ENCODE data around the gene MLST8.

Gene MLST8

DNA sequence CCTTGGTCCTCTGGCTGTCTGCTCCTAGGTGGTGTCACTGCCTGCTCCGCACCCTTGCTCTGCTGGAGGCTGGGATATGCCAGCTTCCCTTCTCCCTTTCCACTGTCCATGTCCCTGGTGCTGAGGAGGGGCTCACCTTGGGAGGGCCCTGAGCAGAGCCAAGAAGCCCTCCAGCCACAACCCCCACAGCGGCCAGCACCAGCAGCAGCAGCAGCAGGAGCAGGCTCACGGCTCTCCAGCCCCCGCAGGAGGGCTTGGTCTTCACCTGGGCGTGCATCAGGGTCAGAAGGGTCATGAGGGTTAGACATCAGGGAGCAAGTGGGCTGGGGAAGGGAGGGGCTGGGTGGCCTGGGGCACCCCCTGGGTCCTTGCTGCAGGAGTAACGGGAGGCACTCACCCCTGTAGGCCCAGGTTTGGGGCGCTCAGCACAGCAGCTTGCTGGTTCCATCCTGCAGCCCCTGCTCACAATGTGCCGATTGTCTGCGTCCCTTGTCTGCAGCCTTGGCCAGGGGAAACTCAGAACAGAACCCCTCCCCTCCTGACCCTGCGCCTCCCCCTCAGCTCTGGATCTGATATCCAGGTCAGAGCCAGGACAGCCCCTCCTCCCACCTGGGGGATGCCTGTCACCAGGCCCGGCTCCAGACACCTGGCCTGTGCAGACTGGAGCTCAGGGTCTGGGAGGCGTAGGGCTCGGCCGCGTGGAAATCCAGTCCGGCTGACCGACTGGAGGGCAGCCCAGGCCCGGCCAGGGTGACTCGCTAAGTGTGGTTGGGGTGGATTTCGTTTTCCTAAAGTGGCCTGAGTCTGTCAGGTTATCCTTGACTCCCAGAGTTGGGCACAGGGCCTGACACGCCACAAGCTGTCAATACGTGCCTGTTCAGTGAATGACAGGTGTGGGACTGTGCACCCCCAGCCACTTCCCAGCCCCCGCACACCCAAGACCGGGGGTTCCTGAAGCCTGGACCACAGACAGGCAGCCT lies 5.4 kb downstream of the MLST8 start, which contains the start of gene BRICD5:
BRICD5 (minus strand) TSS at position 478 of the 980 bp plus-strand sequence; CDS start at position 448, 30 bp downstream.
- Histone ChIP-seq H3K27me3 (replicated peaks; ENCODE audit: insufficient read depth, low read length) (no peaks in the 10 kb centered on the region), H3K79me2 (ENCODE audit: low read length) (peaks cover 42% of the 10 kb centered on the region), H3K9me3 (replicated peaks; ENCODE audit: insufficient read depth, low read length) (no peaks in the 10 kb centered on the region), H3K4me3 (ENCODE audit: low read length) (no peak within 1 kb of the TSS), H3K4me1 (ENCODE audit: low read length) (peaks cover 10% of the 10 kb centered on the region), H3K9me2 (replicated peaks; ENCODE audit: insufficient read depth, low read length) (no peaks in the 10 kb centered on the region), H3K9ac (ENCODE audit: low read length) (no peak within 1 kb of the TSS), H4K20me1 (ENCODE audit: insufficient read depth, low read length) (no peaks in the 10 kb centered on the region), H3K36me3 (replicated peaks; ENCODE audit: insufficient read depth, low read length) (no peaks in the 10 kb centered on the region; the same call in 1 of the 2 replicates), H3F3A (ENCODE audit: insufficient read depth, low read length) (no peaks in the 10 kb centered on the region; the same call in 1 of the 2 replicates), H3K4me2 (ENCODE audit: low read depth, low read length) (no peak within 1 kb of the TSS), H3K27ac (ENCODE audit: low read length) (no peak within 1 kb of the TSS), H2AFZ (ENCODE audit: low read length) (no peak within 1 kb of the TSS)
- no peak for DNase-seq
- TF ChIP-seq, protein P1, sequence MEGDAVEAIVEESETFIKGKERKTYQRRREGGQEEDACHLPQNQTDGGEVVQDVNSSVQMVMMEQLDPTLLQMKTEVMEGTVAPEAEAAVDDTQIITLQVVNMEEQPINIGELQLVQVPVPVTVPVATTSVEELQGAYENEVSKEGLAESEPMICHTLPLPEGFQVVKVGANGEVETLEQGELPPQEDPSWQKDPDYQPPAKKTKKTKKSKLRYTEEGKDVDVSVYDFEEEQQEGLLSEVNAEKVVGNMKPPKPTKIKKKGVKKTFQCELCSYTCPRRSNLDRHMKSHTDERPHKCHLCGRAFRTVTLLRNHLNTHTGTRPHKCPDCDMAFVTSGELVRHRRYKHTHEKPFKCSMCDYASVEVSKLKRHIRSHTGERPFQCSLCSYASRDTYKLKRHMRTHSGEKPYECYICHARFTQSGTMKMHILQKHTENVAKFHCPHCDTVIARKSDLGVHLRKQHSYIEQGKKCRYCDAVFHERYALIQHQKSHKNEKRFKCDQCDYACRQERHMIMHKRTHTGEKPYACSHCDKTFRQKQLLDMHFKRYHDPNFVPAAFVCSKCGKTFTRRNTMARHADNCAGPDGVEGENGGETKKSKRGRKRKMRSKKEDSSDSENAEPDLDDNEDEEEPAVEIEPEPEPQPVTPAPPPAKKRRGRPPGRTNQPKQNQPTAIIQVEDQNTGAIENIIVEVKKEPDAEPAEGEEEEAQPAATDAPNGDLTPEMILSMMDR (IDR thresholded peaks at IDR 0.05; ENCODE audit: low read length) = no peak
- TF ChIP-seq EZH2 (optimal IDR thresholded peaks at IDR 0.05; ENCODE audit: low read depth, low read length) (no peak), EZH2phosphoT487 (IDR thresholded peaks at IDR 0.05; ENCODE audit: low read length) (no peak)

DNA sequence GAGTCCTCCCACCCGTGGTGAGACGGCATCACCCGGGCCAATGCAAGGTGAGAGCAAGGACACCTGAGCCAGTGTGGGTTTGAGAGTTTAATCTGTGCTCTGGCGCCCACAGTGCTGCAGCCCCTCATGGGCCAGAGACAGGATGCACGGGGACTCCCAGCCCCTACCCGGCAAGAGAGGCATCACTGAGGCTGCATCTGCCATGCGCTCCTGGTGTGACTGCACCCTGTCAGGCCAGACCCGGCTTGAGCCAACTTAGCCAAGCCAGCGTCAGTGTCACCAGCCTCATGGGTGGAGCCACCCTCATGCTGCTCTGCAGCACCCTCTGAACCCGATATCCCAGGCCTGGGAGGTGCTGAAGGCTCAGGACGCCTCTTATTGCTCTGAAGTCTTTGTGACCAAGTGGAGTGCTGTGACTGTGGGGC lies 6.7 kb downstream of the MLST8 start:
- no peak overlapping the region for H3K4me2 ChIP-seq (ENCODE audit: low read depth, low read length)

DNA sequence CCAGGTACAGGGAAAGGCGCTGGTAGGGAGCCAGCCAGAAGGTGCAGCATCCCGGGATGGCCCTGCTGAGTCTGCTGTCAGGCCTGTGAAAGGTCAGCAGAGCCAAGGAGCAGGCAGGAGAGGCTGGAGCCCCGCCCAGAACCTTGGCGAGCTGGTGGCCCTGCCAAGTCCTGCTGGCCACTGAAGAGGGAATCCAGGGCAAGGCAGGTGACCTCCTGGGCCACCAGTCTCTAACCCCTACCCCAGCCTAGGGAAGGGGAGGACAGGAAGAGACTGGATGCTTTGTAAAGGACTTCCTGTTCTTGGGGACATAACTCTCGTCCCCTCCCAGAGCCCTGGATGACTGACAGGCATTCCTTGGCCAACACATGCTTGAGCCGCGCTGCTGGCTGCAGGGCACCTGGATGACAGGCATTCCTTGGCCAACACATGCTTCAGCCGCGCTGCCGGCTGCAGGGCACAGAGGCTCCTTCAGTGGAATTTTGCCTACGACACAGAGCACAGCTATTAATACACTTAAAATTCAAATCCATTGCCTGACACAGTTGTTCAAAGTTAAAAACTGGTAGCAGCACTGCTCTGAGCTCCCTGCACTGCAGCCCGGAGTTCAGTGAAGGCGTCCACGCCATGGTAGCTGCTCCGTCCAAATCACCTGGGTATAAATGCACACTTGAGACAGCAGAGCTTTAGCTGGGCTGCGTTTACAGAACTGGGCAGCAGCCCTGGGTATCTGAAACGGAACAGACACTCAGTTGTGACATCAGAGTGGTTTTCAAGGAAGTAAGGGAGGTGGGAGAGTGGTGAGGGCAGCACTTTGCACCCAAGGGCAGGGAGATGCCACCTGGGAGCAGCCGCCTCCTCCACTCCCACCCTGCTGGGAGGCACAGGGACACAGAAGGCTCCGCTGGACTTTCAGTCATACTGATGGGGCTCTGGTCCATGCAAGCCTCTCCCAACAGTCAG lies 7.4 kb downstream of the MLST8 start:
- Histone ChIP-seq H3K27me3 (replicated peaks; ENCODE audit: insufficient read depth, low read length) (no peaks in the 10 kb centered on the region), H3F3A (ENCODE audit: insufficient read depth, low read length) (no peaks in the 10 kb centered on the region; the same call in 1 of the 2 replicates), H3K79me2 (ENCODE audit: low read length) (peaks cover 23% of the 10 kb centered on the region), H3K9me3 (replicated peaks; ENCODE audit: insufficient read depth, low read length) (no peaks in the 10 kb centered on the region), H3K4me3 (ENCODE audit: low read length) (peak overlapping the region; percentile 73), H3K27ac (ENCODE audit: low read length) (no peak overlapping the region), H3K4me2 (ENCODE audit: low read depth, low read length) (peak overlapping the region; percentile 95), H3K36me3 (replicated peaks; ENCODE audit: insufficient read depth, low read length) (no peaks in the 10 kb centered on the region; the same call in 1 of the 2 replicates), H2AFZ (ENCODE audit: low read length) (no peak overlapping the region), H4K20me1 (ENCODE audit: insufficient read depth, low read length) (no peaks in the 10 kb centered on the region), H3K9ac (ENCODE audit: low read length) (peak overlapping the region; percentile 58; the same call in 1 of the 2 replicates), H3K4me1 (ENCODE audit: low read length) (peaks cover 7% of the 10 kb centered on the region), H3K9me2 (replicated peaks; ENCODE audit: insufficient read depth, low read length) (no peaks in the 10 kb centered on the region)
- TF ChIP-seq, protein P1 (IDR thresholded peaks at IDR 0.05; ENCODE audit: low read length) = no peak
- no peak for TF ChIP-seq EZH2phosphoT487 (IDR thresholded peaks at IDR 0.05; ENCODE audit: low read length)
- TF ChIP-seq EZH2 (optimal IDR thresholded peaks at IDR 0.05; ENCODE audit: low read depth, low read length) = no peak
- no peak for DNase-seq

More for the DNA sequence above, 6.7 kb downstream of the MLST8 start:
- Histone ChIP-seq H4K20me1 (ENCODE audit: insufficient read depth, low read length) (no peaks in the 10 kb centered on the region), H3K36me3 (replicated peaks; ENCODE audit: insufficient read depth, low read length) (no peaks in the 10 kb centered on the region; the same call in 1 of the 2 replicates), H3K27me3 (replicated peaks; ENCODE audit: insufficient read depth, low read length) (no peaks in the 10 kb centered on the region), H2AFZ (ENCODE audit: low read length) (no peak overlapping the region), H3K9me2 (replicated peaks; ENCODE audit: insufficient read depth, low read length) (no peaks in the 10 kb centered on the region), H3K9me3 (replicated peaks; ENCODE audit: insufficient read depth, low read length) (no peaks in the 10 kb centered on the region), H3F3A (ENCODE audit: insufficient read depth, low read length) (no peaks in the 10 kb centered on the region; the same call in 1 of the 2 replicates), H3K27ac (ENCODE audit: low read length) (no peak overlapping the region), H3K4me3 (ENCODE audit: low read length) (no peak overlapping the region), H3K9ac (ENCODE audit: low read length) (no peak overlapping the region), H3K4me1 (ENCODE audit: low read length) (peaks cover 7% of the 10 kb centered on the region), H3K79me2 (ENCODE audit: low read length) (peaks cover 30% of the 10 kb centered on the region)
- DNase-seq = no peak
- TF ChIP-seq EZH2 (optimal IDR thresholded peaks at IDR 0.05; ENCODE audit: low read depth, low read length) = no peak
- TF ChIP-seq EZH2phosphoT487 (IDR thresholded peaks at IDR 0.05; ENCODE audit: low read length) = no peak
- TF ChIP-seq, protein P1 (IDR thresholded peaks at IDR 0.05; ENCODE audit: low read length) = no peak
